ENCODE data around the gene MECP2.

MECP2 gene

DNA sequence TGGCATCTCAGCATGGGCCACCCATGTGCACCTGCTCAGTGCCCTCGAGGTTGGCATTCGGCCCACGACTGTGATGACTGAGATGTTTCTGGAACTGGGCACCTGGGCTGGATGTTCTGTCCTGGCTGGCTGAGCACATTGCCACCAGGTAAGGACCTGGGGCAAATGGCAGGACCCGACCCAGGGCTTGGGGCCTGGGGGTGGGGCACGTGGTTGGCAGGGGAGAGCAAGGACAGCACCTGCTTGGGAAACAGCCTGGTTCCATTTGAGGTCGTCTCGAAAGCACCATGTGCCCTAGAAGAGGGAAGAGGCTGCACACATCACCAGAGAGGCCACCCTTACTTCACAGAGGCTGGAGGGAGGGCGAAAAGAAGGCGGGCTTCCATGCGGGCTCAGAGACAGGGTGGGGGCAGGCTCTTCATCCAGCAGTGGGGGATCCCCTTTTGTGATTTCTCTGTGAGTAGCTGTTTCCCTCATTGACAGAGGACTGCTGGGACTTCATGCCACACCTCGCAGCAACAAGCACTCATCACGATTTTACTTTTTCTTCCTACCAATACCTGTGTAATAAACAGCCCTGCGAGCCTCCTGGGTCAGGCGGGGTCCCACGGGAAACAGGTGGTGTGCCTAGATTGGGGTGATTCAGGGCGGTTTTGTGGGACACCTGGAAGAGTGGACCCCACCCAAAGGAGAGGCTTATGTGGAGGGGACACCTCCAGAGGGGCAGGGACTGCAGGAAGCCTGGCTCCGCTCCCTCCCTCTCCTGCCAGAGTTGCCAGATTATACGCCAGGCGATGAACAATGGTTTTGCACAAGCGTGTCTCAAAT, 113.0 kb downstream of the MECP2 start:
- TF ChIP-seq POLR2AphosphoS5 (IDR thresholded peaks at IDR 0.05; ENCODE audit: low read depth, low read length), result no peak
- TF ChIP-seq FOXP2 (optimal IDR thresholded peaks at IDR 0.05; ENCODE audit: borderline replicate concordance, extremely low read depth, extremely low read length, insufficient read depth), result no peak
- no peak for TF ChIP-seq SIN3A (IDR thresholded peaks at IDR 0.05; ENCODE audit: borderline replicate concordance, insufficient read depth, low read length)
- TF ChIP-seq, protein P1, sequence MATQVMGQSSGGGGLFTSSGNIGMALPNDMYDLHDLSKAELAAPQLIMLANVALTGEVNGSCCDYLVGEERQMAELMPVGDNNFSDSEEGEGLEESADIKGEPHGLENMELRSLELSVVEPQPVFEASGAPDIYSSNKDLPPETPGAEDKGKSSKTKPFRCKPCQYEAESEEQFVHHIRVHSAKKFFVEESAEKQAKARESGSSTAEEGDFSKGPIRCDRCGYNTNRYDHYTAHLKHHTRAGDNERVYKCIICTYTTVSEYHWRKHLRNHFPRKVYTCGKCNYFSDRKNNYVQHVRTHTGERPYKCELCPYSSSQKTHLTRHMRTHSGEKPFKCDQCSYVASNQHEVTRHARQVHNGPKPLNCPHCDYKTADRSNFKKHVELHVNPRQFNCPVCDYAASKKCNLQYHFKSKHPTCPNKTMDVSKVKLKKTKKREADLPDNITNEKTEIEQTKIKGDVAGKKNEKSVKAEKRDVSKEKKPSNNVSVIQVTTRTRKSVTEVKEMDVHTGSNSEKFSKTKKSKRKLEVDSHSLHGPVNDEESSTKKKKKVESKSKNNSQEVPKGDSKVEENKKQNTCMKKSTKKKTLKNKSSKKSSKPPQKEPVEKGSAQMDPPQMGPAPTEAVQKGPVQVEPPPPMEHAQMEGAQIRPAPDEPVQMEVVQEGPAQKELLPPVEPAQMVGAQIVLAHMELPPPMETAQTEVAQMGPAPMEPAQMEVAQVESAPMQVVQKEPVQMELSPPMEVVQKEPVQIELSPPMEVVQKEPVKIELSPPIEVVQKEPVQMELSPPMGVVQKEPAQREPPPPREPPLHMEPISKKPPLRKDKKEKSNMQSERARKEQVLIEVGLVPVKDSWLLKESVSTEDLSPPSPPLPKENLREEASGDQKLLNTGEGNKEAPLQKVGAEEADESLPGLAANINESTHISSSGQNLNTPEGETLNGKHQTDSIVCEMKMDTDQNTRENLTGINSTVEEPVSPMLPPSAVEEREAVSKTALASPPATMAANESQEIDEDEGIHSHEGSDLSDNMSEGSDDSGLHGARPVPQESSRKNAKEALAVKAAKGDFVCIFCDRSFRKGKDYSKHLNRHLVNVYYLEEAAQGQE (IDR thresholded peaks at IDR 0.05; ENCODE audit: insufficient read depth in 1 of 2, low read depth in 2 of 2, low read length in 2 of 2), result no peak
- no peak for TF ChIP-seq TAF1 (IDR thresholded peaks at IDR 0.05; ENCODE audit: borderline replicate concordance, insufficient read depth, low read length)

DNA sequence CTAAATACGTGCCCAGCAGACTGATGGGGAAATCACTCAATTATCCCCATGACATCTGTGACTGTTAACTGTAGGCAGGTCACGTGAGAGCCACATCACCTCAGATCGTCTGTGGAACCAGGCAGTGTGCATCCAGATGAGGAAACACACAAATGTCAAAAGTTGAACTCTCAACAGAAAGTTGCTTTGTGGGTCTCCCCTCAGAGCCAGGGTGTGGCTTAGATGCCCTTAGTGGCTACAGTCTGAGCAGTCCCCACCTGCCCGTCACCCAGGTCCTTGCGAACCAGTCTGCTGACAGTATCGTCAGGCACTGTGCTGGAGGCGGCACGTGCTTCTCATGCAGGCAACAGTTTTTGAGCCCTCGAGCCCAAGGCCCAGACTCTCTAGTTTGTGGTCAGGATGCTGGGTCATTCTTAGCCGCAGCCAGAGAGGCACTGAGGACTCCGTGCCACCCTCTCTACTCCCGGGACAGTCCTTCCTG, 114.2 kb downstream of the MECP2 start:
- TF ChIP-seq TAF1 (IDR thresholded peaks at IDR 0.05; ENCODE audit: borderline replicate concordance, insufficient read depth, low read length) (no peak), FOXP2 (optimal IDR thresholded peaks at IDR 0.05; ENCODE audit: borderline replicate concordance, extremely low read depth, extremely low read length, insufficient read depth) (no peak), SIN3A (IDR thresholded peaks at IDR 0.05; ENCODE audit: borderline replicate concordance, insufficient read depth, low read length) (no peak), POLR2AphosphoS5 (IDR thresholded peaks at IDR 0.05; ENCODE audit: low read depth, low read length) (no peak)
- TF ChIP-seq, protein P1 (IDR thresholded peaks at IDR 0.05; ENCODE audit: insufficient read depth in 1 of 2, low read depth in 2 of 2, low read length in 2 of 2), result no peak

DNA sequence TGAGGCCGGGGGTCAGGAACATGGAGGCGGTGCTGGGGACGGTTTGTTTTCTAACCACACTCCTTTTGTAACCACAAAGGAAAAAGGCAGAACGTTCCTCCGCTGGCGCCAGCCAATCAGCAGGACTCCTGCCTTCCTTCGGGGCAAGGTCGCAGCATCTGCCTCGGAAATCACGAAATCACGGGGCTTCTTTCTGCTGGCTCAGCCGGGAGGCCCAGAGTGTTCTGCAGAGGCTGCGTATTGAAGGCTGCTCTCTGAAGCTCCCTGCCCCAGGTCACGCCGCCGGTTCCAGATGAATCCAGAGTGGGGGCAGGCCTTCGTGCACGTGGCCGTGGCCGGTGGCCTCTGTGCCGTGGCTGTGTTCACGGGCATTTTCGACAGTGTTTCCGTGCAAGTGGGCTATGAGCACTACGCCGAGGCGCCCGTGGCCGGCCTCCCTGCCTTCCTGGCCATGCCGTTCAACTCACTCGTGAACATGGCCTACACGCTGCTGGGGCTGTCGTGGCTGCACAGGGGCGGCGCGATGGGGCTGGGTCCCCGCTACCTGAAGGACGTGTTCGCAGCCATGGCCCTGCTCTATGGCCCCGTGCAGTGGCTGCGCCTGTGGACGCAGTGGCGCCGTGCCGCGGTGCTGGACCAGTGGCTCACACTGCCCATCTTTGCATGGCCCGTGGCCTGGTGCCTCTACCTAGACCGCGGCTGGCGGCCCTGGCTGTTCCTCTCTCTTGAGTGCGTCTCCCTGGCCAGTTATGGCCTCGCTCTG, 115.6 kb downstream of the MECP2 start:
- TF ChIP-seq TAF1 (IDR thresholded peaks at IDR 0.05; ENCODE audit: borderline replicate concordance, insufficient read depth, low read length) (no peak), POLR2AphosphoS5 (IDR thresholded peaks at IDR 0.05; ENCODE audit: low read depth, low read length) (no peak), FOXP2 (optimal IDR thresholded peaks at IDR 0.05; ENCODE audit: borderline replicate concordance, extremely low read depth, extremely low read length, insufficient read depth) (no peak), SIN3A (IDR thresholded peaks at IDR 0.05; ENCODE audit: borderline replicate concordance, insufficient read depth, low read length) (no peak)
- TF ChIP-seq, protein P1 (IDR thresholded peaks at IDR 0.05; ENCODE audit: insufficient read depth in 1 of 2, low read depth in 2 of 2, low read length in 2 of 2), result no peak

DNA sequence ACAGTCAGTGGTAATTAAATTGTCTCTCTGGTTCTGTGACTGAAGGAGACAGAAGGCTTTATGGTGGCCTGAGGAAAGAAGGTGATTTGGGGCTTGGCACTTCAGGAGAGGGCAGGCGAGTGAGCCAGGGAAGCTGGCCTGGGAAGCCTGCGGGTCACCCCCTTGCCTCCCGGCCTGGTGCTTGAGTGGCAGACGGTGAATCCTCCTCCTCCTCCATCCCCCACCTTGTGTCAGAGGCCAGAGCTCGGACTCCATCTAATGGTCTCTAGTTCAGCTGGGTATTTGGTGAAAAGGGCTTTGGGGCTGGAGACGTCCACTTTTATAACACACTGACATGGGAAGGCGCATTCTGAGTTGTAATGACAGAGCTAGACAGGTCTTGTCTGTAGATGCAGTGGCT, 116.3 kb downstream of the MECP2 start:
- TF ChIP-seq POLR2AphosphoS5 (IDR thresholded peaks at IDR 0.05; ENCODE audit: low read depth, low read length), result no peak
- TF ChIP-seq FOXP2 (optimal IDR thresholded peaks at IDR 0.05; ENCODE audit: borderline replicate concordance, extremely low read depth, extremely low read length, insufficient read depth), result no peak
- TF ChIP-seq SIN3A (IDR thresholded peaks at IDR 0.05; ENCODE audit: borderline replicate concordance, insufficient read depth, low read length), result no peak
- TF ChIP-seq, protein P1 (IDR thresholded peaks at IDR 0.05; ENCODE audit: insufficient read depth in 1 of 2, low read depth in 2 of 2, low read length in 2 of 2), result no peak
- no peak for TF ChIP-seq TAF1 (IDR thresholded peaks at IDR 0.05; ENCODE audit: borderline replicate concordance, insufficient read depth, low read length)

Data from PFSK-1 (cell line).